SW 1271 (cell line): ENCODE data around the gene ANXA10.
A peak's percentile ranks its signal among the peaks of the same experiment; 100 is the strongest.
"Not testable (repeated sequence)": the region's sequence is repeated elsewhere in the genome, so short reads cannot be mapped to it uniquely, and the experiment has no call there.

Experiments
- DNase-seq, 2 experiments: peaks; one replicate each; lab custom pipeline; 2025; lab: John Stamatoyannopoulos, UW

ANXA10 gene, protein sequence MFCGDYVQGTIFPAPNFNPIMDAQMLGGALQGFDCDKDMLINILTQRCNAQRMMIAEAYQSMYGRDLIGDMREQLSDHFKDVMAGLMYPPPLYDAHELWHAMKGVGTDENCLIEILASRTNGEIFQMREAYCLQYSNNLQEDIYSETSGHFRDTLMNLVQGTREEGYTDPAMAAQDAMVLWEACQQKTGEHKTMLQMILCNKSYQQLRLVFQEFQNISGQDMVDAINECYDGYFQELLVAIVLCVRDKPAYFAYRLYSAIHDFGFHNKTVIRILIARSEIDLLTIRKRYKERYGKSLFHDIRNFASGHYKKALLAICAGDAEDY

DNA sequence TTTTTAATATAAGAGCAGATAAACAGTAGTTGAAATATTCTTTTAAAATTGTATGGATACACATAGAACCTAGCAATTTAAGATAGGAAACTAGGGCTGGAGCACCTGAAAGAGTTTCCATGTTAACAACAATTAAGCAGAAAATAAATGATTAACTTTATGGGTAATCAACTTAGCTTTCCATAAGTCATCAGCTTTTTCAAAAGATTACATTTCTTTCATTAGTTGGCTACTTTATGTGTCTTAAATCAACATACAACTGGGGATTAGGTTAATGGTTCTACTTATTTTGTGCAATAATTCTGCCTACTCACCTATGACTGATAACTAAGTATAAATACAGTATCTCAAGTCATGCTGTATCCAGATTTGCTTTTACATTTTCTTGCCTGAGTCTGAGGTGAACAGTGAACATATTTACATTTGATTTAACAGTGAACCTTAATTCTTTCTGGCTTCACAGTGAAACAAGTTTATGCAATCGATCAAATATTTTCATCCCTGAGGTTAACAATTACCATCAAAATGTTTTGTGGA is at the start of gene ANXA10:
Gene ANXA10, plus strand, starts transcription at position 362 of the 537 bp plus-strand sequence. Its CDS starts 164 bp downstream, at position 526.
- DNase-seq, result no peak

DNA sequence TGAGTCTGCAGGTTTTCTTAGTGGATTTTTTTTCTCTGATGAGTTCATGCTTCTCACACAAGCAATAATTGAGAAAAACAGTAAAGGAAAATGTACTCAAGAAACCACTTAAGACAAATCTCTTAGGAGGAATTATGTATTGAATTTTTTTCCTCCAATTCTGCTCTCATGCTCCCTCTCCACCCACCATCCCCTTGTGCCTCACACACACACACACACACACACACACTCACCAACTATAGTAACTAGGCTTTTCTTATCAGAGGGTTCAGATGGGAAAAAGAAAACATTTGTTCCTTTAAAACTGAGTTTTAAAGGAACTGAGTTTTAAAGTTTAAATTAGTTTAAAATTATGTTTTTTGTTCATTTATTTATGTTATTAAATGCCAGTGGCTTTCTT is 47.0 kb upstream of the ANXA10 start:
- no peak for DNase-seq

DNA sequence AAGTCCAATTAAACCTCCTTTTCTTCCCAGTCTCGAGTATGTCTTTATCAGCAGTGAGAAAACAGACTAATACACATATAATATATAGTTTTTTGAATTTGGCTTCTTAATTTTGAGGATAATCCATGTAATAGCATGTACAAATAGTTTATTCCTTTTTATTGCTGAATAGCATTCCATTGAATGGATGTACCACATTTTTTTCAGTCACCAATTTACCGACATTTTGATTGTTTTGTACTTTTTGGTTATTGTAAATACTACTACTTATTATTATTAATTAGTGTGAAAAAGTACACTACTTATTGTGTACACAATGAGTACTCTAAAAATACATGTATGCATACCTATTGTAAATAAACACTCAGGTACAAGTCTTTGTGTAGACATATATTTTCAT is 42.3 kb upstream of the ANXA10 start:
- no peak for DNase-seq

DNA sequence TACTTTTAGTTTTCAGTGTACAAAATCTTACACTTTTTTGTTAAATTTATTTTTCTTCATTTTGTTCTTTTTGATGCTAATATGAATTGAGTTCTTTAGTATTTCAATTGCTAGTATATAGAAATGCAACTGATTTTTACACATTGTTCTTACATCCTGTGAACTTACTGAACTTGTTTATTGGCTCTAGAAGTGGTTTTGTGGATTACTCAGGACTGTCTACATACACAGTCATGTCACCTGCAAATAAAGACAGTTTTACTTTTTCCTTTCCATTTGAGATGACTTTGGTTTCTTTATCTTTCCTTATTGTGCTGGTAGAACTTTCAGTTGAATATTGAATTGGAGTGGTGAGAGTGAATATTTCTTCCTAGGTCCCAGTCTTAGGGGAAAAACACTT is 40.8 kb upstream of the ANXA10 start:
- DNase-seq, result no peak

DNA sequence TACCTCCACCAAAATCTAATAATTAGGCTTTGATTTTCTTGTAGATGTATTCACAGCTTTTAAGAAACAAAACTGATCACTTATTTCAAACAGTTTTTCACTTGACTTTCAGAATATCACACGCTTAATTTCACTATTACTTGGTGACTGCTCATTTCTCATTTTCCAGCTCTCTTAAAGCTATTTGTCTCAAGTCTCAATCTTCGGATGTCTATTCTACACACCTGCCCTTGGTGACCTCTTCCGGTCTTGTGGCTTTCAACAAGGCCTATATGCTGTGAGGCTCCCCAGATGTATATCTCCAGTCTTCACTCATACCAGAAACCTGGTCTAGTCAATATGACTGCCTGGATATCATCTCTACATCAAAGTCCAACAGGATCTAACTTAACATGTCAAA is 34.9 kb upstream of the ANXA10 start:
- no peak for DNase-seq

DNA sequence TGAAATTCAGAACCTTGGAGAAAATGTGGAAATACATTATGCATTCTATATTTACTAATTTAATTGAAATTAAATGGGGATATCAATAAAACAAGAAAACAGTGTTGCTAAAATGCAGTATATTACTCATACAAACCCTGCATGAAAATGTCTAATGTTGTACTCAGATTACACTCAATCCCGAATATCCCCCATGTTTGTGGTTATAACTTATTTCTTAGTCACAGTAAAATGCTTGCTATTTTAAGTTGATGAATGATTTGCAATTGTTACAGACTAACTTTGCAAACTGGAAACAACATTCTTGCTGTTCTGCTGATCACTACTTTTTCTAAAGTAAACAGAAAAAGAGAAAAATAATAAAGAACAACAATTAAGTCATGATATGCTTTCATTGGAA is 33.1 kb upstream of the ANXA10 start:
- no peak for DNase-seq

DNA sequence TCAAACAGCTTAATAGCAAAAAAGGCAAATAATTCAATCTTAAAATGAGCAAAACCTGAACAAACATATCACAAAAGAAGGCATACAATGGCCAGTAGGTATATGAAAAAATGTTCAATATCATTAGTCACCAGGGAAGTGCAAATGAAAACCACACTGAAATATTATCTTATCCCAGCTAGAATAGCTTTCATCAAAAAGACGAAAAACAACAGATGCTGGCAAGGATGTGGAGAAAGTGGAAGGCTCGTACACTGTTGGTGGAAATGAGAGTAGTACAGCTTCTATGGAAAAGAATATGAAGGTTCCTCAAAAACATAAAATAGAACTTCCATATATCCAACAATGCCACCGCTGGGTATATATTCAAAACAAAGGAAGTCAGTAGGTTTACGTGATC is 29.3 kb upstream of the ANXA10 start:
- no peak for DNase-seq

DNA sequence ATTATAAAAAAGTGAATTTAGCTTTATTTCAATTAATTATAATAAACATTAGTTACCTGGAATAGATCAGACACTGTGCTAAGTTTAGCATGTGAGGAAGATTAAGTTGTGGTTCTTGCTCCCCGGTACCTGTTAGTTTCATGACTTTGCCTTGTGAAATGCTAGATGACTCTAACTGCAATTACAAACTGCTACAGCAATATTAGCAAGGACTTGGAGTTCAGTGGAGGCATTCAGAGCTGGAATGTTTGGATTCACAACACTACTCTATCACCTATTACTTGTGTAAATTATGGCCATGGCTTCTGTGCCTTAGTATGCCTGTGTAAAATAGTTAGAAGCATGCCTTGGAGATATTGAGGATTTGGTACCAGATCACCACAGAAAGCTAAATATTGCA is 21.4 kb upstream of the ANXA10 start:
- no peak for DNase-seq

DNA sequence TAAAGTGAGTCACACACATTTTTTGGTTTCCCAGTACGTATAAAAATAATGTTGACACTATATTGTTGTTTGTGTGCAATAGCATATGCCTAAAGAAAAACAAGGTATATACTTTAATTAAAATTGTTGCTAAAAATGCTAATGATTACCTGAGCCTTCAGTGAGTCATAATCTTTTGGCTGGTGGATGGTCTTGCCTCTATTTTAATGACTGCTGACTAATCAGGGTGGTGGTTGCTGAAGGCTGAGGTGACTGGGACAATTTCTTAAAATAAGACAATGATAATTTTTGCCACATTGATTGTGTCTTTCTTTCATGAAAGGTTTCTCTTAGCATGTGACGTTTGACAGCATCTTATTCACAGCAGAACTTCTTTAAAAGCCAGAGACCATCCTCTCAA is 21.0 kb upstream of the ANXA10 start:
- no peak for DNase-seq

DNA sequence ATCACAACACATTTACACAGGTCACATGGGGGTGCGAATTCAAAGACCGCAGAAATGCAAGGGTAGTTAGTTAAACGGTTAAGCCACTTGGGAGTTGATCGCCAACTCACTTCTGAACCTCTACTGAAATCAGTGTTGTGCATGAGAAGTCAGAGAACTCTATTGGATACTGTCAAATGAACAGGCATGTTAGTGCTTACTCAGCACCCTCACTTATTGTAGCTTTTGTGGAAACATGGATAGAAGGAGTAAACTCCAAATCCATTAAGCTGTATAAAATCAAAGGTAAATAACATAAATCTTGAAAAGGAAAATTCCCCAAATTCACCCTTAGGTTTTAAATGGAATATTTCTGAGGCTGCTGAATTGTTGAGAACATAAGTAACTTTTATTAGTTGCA is 17.5 kb upstream of the ANXA10 start:
- DNase-seq, result no peak

DNA sequence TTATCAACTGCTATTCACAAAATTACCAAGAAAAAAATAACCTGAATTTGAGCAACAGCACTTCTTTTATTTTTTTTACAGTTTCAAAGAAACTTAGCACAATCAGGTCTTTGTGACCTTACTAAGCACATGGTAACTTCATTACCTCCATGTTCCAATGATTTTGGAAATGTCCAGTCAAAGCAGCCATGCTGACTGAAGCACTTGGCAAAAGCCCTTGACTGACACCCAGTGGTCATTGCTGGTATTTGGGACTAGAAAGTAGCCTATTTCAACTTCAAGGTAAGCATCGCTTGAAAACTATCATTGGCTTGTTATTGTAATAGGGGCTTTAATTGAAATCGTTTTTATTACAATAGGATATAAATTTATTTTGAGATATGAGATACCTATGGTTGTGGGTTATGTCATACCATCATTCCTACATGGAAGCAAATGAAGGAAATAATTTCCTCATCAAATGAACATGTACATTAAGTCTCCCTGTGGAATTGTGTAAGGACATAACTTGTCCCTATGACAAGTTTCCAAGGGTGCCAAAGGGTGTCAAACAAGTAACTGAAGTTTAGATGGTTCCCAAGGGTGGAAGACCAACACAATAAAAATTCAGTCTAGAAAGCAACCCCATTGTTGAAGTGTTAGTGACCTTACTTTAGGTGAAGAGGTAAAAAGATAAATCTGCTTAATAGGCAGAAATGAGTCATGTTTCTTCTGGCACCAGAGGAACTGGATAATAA is 15.2 kb upstream of the ANXA10 start:
- peak in 1 of 2 experiments; percentile 29 for DNase-seq

DNA sequence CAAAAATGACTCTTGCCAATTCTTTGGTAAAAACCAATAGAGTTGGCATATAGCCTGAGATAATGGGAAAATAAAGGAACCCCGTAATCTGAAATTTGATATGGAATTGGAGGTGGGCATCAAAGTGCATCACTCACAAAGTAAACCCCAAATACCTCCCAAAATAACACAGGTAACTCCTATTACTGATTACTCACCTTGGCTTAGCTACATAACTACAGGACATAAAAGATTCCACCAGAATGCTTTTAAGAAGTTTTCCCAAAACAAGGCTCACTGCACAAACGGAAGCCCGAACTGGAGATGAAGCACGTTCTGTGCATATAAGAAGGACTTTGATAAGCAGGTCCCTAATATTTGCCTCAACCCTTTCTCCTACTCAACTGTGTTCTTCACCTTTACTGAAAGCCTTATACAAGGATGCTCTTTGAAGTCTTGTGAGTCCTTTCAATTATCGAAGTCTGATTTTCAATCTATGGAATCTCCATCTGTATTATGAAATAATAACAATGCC is 14.6 kb upstream of the ANXA10 start:
- DNase-seq, result no peak

DNA sequence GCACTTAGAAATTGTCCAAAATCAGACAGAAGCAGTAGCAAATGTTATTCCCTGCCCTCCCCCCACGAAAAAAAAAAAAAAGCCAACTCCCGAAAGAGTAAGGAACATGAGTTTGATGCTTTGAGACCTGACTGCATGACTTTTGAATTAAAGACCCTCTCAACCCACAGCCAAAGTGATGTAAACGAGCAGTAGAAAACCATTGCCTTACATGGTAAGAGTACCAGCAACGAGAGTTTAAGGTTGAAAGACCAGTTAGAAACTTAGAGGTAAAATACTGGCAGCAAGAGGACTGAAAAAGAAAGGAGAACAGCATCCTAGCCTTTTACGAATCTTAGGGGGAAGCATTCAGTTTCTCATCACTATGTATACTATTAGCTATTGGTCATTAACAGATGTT is 10.0 kb upstream of the ANXA10 start:
- DNase-seq, result no peak

DNA sequence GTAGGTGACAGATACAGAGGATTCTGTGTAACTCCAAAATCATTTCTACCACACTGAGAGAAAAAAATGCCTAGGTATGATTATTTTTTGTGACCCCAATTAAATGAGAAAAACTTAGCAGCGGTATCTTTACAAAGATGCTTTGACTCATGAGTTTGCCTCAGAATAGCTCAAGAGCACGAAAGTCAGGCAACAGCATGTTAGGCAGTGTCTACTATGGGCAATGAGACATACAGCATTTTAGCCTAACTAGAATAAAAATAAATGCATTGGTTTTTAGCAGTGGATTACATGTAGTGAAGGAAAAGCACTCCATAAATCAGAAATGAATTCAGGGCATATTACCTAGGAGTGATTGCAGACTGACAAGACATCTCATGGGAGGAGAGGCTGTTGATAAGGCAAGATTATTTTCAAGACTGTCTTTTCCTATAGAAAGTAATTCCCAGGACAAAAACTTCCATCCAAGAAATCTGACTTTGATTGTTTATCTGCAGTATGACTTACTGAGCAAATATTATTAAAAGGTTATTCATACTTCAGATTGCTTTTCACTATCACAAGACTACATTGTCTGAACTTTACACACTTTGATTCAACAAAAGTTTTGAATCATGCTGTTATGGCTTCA is 3.6 kb downstream of the ANXA10 start:
- DNase-seq, result no peak

DNA sequence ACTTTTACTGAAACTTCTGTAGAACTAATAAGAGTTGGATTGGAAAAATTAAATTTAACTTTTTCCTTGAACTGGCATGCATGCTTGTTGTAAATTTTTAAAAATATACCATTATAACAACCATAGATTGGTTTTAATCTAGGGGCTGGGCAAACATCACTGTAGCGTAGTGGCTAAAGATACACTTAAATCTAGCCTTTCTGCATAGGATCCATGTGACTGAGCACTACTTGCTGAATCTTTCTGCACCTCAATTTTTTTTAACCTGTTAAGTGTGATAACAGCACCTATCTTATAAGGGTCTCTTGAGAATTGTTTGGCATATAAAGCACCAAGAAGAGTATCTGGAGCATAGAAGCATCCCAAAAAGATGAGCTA is 4.1 kb downstream of the ANXA10 start:
- DNase-seq, result no peak

DNA sequence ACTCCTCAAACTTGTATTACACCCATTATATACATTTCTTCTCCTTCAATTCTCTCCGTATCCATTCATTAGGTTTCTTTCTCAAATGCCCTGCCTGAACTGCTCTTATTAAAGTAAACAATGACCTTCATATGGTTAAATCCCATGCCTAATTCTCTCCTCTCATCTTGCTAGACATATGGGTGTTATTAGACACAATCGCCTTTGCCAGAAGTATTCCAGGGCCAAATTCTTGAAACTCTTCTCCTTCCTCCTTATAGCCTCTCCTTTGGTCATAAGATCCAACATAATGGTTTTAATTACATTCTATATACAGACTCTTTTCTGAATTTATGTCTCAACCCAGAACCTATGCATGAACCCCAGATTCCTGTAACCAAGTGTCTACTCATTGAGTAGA is 4.8 kb downstream of the ANXA10 start:
- no peak for DNase-seq

DNA sequence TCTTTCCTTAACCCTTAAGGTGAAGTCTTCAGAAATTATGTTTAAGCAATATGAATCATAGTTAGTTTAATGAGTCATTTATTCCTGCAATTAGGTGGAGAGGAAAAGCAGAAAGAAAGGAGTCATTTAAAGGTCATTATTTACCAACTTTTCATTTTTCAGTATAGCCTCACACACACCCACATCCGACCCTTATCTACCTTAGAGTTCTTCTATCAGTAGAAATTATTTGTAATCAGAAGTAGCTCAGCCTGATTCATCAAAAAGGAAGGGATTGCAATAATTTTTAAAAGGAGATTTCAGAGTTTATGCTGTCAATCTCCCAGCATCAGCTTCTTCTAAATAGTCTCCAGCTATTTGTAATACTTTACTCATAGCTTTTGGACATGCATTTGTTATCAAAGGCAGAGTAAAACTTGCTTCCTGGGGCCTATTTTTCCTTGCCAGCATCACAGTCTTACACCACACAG is 5.9 kb downstream of the ANXA10 start:
- peak in 1 of 2 experiments; percentile 9 for DNase-seq

DNA sequence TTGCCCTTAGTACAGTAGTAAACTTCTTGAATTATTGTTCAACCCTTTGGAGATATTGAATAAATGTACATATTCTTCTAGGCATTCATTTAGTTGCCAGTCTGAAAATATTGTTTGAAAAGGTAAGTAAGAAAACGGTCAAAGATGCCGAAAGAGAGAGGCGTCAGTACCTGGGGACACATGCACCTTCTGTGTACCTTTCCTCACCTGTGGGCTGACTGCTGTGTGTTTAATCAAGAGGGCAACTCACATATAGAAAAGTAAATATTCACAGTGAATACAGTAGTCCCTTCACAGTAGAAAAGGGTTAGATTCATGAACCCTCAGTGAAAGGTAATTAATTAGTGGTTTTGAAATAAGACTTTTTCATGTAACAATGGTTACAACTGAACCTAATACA is 6.9 kb downstream of the ANXA10 start:
- no peak for DNase-seq

DNA sequence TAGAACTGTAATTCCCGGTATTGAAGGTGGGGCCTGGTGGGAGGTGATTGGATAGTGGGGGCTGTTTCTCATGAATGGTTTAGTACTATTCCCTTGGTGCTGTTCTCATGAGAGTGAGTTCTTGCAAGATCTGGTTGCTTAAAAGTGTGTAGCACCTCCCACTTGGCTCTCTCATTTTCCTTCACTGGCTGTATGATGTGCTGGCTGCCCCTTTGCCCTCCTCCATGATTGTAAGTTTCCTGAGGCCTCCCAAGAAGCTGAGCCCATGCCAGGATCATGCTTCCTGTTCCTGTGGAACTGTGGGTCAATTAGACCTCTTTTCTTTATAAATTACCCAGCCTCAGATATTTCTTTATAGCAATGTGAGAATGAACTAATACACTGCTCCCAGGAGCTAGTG is 8.7 kb downstream of the ANXA10 start:
- DNase-seq, result no peak

DNA sequence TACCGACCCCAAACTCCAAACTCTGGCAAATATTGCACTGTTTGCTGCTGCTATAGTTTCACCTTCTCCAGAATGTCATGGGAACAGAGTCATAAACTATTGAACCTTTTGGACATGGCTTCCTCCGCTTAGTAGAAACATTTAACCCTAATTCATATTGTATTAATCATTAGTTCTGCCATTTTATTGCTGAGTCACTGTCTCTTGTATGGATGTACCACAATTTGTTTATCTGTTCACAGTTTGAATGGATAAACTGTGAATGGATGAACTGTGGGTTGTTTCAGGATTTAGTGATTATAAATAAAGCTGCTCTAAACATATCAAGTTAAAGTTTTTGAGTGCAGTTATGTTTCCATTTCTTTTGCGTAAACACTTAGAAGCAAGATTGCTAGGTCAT is 10.1 kb downstream of the ANXA10 start:
- DNase-seq, result no peak

DNA sequence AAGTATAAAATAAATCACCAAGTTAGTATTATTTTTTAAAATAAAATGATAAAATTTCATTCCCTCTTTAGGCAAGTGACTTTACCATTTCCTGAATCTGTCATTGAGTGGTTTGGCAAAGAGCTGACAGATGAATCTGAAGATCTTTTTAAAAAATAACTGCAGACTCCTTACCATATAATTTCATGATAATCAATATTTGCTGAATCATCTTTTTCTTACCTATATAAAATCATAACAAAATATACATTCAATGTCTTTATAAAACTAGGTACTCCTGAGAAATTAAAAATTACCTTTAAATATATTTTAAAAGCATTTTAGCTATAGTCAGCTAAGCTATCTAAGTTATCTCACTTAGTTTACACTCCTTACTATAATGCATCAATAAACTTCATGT is 17.2 kb downstream of the ANXA10 start:
- DNase-seq, result no peak

DNA sequence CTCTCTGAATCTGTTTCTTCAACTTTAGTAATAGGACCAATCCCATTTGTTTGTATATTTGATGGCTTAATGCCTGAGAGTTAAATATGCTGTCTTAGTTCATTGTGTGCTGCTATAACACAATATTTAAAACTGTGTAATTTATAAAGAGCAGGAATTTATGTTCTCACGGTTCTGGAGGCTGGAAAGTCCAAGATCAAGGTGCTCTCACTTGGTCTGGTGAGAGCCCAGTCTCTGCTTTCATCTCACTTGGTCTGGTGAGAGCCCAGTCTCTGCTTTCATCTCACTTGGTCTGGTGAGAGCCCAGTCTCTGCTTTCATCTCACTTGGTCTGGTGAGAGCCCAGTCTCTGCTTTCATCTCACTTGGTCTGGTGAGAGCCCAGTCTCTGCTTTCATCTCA is 20.7 kb downstream of the ANXA10 start:
- DNase-seq, result not testable (repeated sequence)
